ENCODE results near the gene DHX16. TPM values are rescaled to one million over a fixed set of nuclear protein-coding genes. Genes with fewer than 3 reads are reported as not detected.

The DHX16 gene
- total RNA-seq, 1 experiment from 2014 or later: 34.8 TPM

- Histone ChIP-seq H2AFZ (ENCODE audit: low read length) (no peak overlapping the region), H2BK20ac (ENCODE audit: low read depth, low read length, poor library complexity, severe bottlenecking) (no peak overlapping the region), H4K5ac (ENCODE audit: insufficient read length, low read depth, low read length) (no peak overlapping the region), H3K23me2 (ENCODE audit: insufficient read length, low read depth, low read length, poor library complexity, severe bottlenecking) (peaks cover 15% of the 10 kb centered on the region), H2BK12ac (ENCODE audit: insufficient read length, low read depth, low read length) (no peak overlapping the region), H3K4ac (ENCODE audit: low read depth, low read length) (no peak overlapping the region), H4K20me1 (ENCODE audit: control insufficient read depth, insufficient read depth, insufficient read length) (no peaks in the 10 kb centered on the region), H3K27ac (ENCODE audit: insufficient read length, low read depth, low read length) (no peak overlapping the region), H2BK5ac (ENCODE audit: insufficient read length, low read length) (no peak overlapping the region), H3K4me1 (ENCODE audit: insufficient read depth, low read length) (peaks cover 4% of the 10 kb centered on the region; the same call in 1 of the 2 replicates), H3K79me2 (ENCODE audit: insufficient read depth, low read length) (peaks cover 2% of the 10 kb centered on the region; the same call in 1 of the 2 replicates), H3K4me2 (ENCODE audit: insufficient read depth, insufficient read length, low read length) (no peak overlapping the region), H2BK120ac (ENCODE audit: low read depth, low read length, poor library complexity, severe bottlenecking) (no peak overlapping the region), H3K23ac (ENCODE audit: insufficient read length, low read depth, low read length) (no peak overlapping the region), H3K79me1 (ENCODE audit: insufficient read depth, low read depth, low read length, poor library complexity, severe bottlenecking) (no peaks in the 10 kb centered on the region), H3K9me3 (ENCODE audit: control insufficient read depth, low read depth, low read length) (no peaks in the 10 kb centered on the region), H4K91ac (ENCODE audit: insufficient read length, low read depth, low read length) (no peak overlapping the region), H3K27me3 (ENCODE audit: insufficient read depth, low read length) (no peaks in the 10 kb centered on the region), H4K8ac (replicated peaks; ENCODE audit: insufficient read length, low read depth, low read length) (no peak overlapping the region), H2AK5ac (ENCODE audit: insufficient read length, low read length) (no peak overlapping the region), H3K9ac (ENCODE audit: extremely low read depth, insufficient read length, low read length) (no peak overlapping the region), H3T11ph (ENCODE audit: low read length) (no peak overlapping the region), H3K18ac (ENCODE audit: insufficient read length, low read depth, low read length) (no peak overlapping the region), H3K14ac (ENCODE audit: insufficient read depth, low read length) (no peak overlapping the region), H3K56ac (ENCODE audit: insufficient read length, low read depth, low read length) (no peak overlapping the region), H2BK15ac (ENCODE audit: low read depth, low read length) (no peak overlapping the region)
- no peak for DNase-seq
- TF ChIP-seq CTCF (conservative IDR thresholded peaks at IDR 0.05): no peak
- H3K4me1 Mint-ChIP-seq: peaks cover 31 to 39% of the 10 kb centered on the region in 2 experiments
- H3K27ac Mint-ChIP-seq: peak overlapping the region in 2 of 3 experiments; percentile 48 to 85; a peak in 2 of 7 replicates
- no CpG with 5 or more reads among the region's 6 CpGs for WGBS (ENCODE audit: extremely low coverage, insufficient read length, low lambda C conversion rate)
- H3K27me3 Mint-ChIP-seq (ENCODE audit: low read depth): no peaks in the 10 kb centered on the region; the same call in 1 of the 2 replicates
- H3K36me3 Mint-ChIP-seq (ENCODE audit: insufficient read depth in 1 of 3, low read depth in 3 of 3): peaks cover 39 to 78% (median 62%) of the 10 kb centered on the region in 3 experiments
- peak overlapping the region; percentile 27 to 28; a peak in 2 of 5 replicates for H3K4me3 Mint-ChIP-seq
- peaks cover 8 to 12% of the 10 kb centered on the region in 2 experiments; a peak in 3 of 5 replicates for H3K9me3 Mint-ChIP-seq
These were observed 60.0 kb downstream of the DHX16 start for GRCh38 chr6:30612687-30613248.

Data from H9 (cell line).